ENCODE data around the gene ABHD6. TPM values are rescaled to one million over a fixed set of nuclear protein-coding genes. Genes with fewer than 3 reads are reported as not detected.
A peak's percentile ranks its signal among the peaks of the same experiment; 100 is the strongest.

Gene ABHD6
- total and polyA plus RNA-seq, 11 donors = 2.9 to 14.6 (median 6.9) TPM

GRCh38 chr3:58189691-58190090 is 47.9 kb upstream of the ABHD6 start:
- Histone ChIP-seq H3K27ac (peak overlapping the region in 8 of 12 donors; percentile 5 to 64 (median 48)), H3K4me1 (peaks cover 0 to 20% (median 13%) of the 10 kb centered on the region in 12 donors), H3K27me3 (no peaks in the 10 kb centered on the region), H3K9me3 (no peaks in the 10 kb centered on the region), H3K36me3 (no peaks in the 10 kb centered on the region), H3K4me3 (no peak overlapping the region)
- 74 to 84% (median 80%) methylated on average over 5 of the region's 5 CpGs for WGBS, 4 donors
- DNase-seq (no peak), ATAC-seq (no peak)
- TF ChIP-seq CTCF (IDR thresholded peaks at IDR 0.05) (no peak), POLR2A (IDR thresholded peaks at IDR 0.05) (no peak)
- intact Hi-C loops (cut with DNase I) = loop anchor here in 9 of 10 donors (2.0 to 10.0 kb wide), 9 partner anchors 27 to 345 kb away; partner anchors contain the start of gene ACOX2 (in 1 of the 9)

DNA sequence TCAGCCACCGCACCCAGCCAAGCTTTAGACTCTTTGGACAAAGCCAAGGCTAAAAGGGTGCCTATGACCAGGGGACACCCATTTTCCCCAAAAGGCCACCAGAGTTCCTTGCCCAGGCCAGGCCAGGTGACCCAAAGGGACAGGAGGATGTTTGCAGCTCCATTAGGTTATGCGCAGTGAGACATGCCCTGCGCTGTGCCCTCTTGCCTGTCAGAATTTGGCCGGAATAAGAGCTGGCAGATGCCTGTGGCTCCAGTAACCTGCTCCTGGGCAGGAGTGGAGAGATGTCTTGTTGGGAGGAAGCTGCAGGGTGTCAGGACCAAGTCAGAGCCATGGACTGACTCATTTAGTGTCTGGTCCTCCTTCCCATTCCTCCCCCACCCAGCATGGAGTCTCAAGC is 47.3 kb upstream of the ABHD6 start:
- no peak for DNase-seq
- intact Hi-C loops (cut with DNase I) = no loop called here
- 87 to 100% (median 99%) methylated on average over 3 to 4 of the region's 4 CpGs for WGBS, 4 donors
- no peaks in the 10 kb centered on the region for H3K36me3 ChIP-seq
- no peaks in the 10 kb centered on the region for H3K9me3 ChIP-seq
- H3K4me3 ChIP-seq = no peak overlapping the region
- no peak for TF ChIP-seq POLR2A (IDR thresholded peaks at IDR 0.05)
- no peak for TF ChIP-seq CTCF (IDR thresholded peaks at IDR 0.05)
- no peak overlapping the region for H3K27ac ChIP-seq
- no peaks in the 10 kb centered on the region for H3K27me3 ChIP-seq
- H3K4me1 ChIP-seq = peaks cover 0 to 20% (median 13%) of the 10 kb centered on the region in 12 donors
- no peak for ATAC-seq

DNA sequence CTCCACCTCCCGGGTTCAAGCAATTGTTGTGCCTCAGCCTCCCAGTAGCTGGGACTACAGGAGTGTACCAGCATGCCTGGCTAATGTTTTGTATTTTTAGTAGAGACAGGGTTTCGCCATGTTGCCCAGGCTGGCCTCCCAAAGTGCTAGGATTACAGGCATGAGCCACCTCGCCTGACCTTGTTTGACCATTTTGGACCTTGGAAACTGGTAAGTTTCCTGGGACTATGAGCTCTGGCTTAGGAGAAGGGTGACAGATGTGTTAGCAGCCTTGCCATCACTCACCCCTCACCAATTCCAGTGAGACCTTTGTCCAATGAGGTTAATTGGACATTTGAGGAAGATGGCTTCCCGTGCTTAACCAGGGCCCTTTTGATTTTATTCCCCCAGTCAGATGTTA is 46.7 kb upstream of the ABHD6 start:
- TF ChIP-seq POLR2A (IDR thresholded peaks at IDR 0.05) = no peak
- TF ChIP-seq CTCF (IDR thresholded peaks at IDR 0.05) = no peak
- Histone ChIP-seq H3K9me3 (no peaks in the 10 kb centered on the region), H3K27ac (no peak overlapping the region), H3K4me3 (no peak overlapping the region), H3K4me1 (peaks cover 0 to 20% (median 13%) of the 10 kb centered on the region in 12 donors), H3K36me3 (no peaks in the 10 kb centered on the region), H3K27me3 (no peaks in the 10 kb centered on the region)
- ATAC-seq (no peak), DNase-seq (no peak)
- WGBS, 4 donors = 92 to 96% (median 93%) methylated on average over 4 of the region's 4 CpGs
- intact Hi-C loops (cut with DNase I) = no loop called here

- H3K4me3 ChIP-seq = no peak overlapping the region
- 73 to 85% (median 77%) methylated on average over 10 of the region's 10 CpGs for WGBS, 4 donors
- no peaks in the 10 kb centered on the region for H3K27me3 ChIP-seq
- no peak for ATAC-seq
- TF ChIP-seq CTCF (IDR thresholded peaks at IDR 0.05) = no peak
- TF ChIP-seq POLR2A (IDR thresholded peaks at IDR 0.05) = no peak
- H3K36me3 ChIP-seq = no peaks in the 10 kb centered on the region
- H3K9me3 ChIP-seq = no peaks in the 10 kb centered on the region
- no peak for DNase-seq
- intact Hi-C loops (cut with DNase I) = no loop called here
- no peak overlapping the region for H3K27ac ChIP-seq
- peaks cover 0 to 20% (median 13%) of the 10 kb centered on the region in 12 donors for H3K4me1 ChIP-seq
Measured at GRCh38 chr3:58191361-58191991, 46.1 kb upstream of the ABHD6 start.
